OCI-LY1 (cell line): ENCODE data around the gene BRD8.

ENCODE experiments used
- H2AFZ ChIP-seq: fragments of 200-600 bp; sonication (generic), shearing (Covaris generic); 2 replicates; pipeline ENCODE4 v1.6.0; 2014; ENCODE audit warnings: antibody characterized with exemption, mild to moderate bottlenecking, low read length
- H3F3A ChIP-seq: fragments of 200-600 bp; sonication (generic), shearing (Covaris generic); 2 replicates; pipeline ENCODE4 v1.6.0; 2014; ENCODE audit warnings: mild to moderate bottlenecking, antibody characterized with exemption, low read length, moderate library complexity; ENCODE audit not compliant: insufficient read depth
- H3K27ac ChIP-seq: fragments of 200-600 bp; sonication (generic); 2 replicates; pipeline ENCODE4 v1.5.1; 2014; ENCODE audit warnings: low read length, mixed run types, mild to moderate bottlenecking, low read depth; ENCODE audit not compliant: poor library complexity, severe bottlenecking
- H3K27me3 ChIP-seq: fragments of 200-600 bp; sonication (generic); 2 replicates; pipeline ENCODE4 v1.6.0; 2014; ENCODE audit warnings: antibody characterized with exemption, mild to moderate bottlenecking, low read length, moderate library complexity; ENCODE audit not compliant: insufficient read depth
- H3K36me3 ChIP-seq: fragments of 200-600 bp; sonication (generic); 2 replicates; pipeline ENCODE4 v1.6.1; 2014; ENCODE audit warnings: mild to moderate bottlenecking, antibody characterized with exemption, low read length, moderate library complexity, mixed read lengths; ENCODE audit not compliant: insufficient read depth
- H3K4me1 ChIP-seq: fragments of 200-600 bp; sonication (generic); 2 replicates; pipeline ENCODE4 v1.5.1; 2014; ENCODE audit warnings: mild to moderate bottlenecking, low read length, moderate library complexity; ENCODE audit not compliant: insufficient read depth, severe bottlenecking
- H3K4me2 ChIP-seq: fragments of 200-600 bp; sonication (generic), shearing (Covaris generic); 2 replicates; pipeline ENCODE4 v1.6.1; 2014; ENCODE audit warnings: low read length
- H3K4me3 ChIP-seq: fragments of 200-600 bp; sonication (generic); 2 replicates; pipeline ENCODE4 v1.5.1; 2014; ENCODE audit warnings: low read length, low read depth, mild to moderate bottlenecking, mixed read lengths; ENCODE audit not compliant: poor library complexity, severe bottlenecking
- H3K79me2 ChIP-seq: fragments of 200-600 bp; shearing (Covaris generic); 2 replicates; pipeline ENCODE4 v1.6.1; 2016; ENCODE audit warnings: mixed run types, low read length, mixed read lengths; ENCODE audit not compliant: insufficient read depth
- H3K9ac ChIP-seq: fragments of 200-600 bp; sonication (generic), shearing (Covaris generic); 2 replicates; pipeline ENCODE4 v1.6.1; 2014; ENCODE audit warnings: mild to moderate bottlenecking, low read length, mixed read lengths
- H3K9me2 ChIP-seq: fragments of 200-600 bp; sonication (generic), shearing (Covaris generic); 2 replicates; pipeline ENCODE4 v1.6.1; 2014; ENCODE audit warnings: low read depth, mild to moderate bottlenecking, low read length, mixed read lengths
- H3K9me3 ChIP-seq: fragments of 200-600 bp; shearing (Covaris generic); 2 replicates; pipeline ENCODE4 v1.6.1; 2014; ENCODE audit warnings: low read length, mixed read lengths
- H4K20me1 ChIP-seq: fragments of 200-600 bp; sonication (generic), shearing (Covaris generic); 2 replicates; pipeline ENCODE4 v1.6.0; 2016; ENCODE audit warnings: mild to moderate bottlenecking, low read length; ENCODE audit not compliant: insufficient read depth
- EZH2 ChIP-seq: fragments of 200-600 bp; sonication (generic), shearing (Covaris generic); IDR thresholded peaks from 2 replicates; pipeline ENCODE4 v1.8.0; 2017; ENCODE audit warnings: borderline replicate concordance, mixed run types, mild to moderate bottlenecking, antibody characterized with exemption, low read length, moderate library complexity, mixed read lengths
- TF ChIP-seq, protein P1 (sequence below): fragments of 200-600 bp; sonication (generic), shearing (Covaris generic); IDR thresholded peaks from 2 replicates; pipeline ENCODE4 v1.5.1; 2017; ENCODE audit warnings: mild to moderate bottlenecking, antibody characterized with exemption, low read length, moderate library complexity, mixed read lengths

The BRD8 gene

GRCh38 chr5:138128334-138128733, 50.1 kb downstream of the BRD8 start:
- H3K4me3 ChIP-seq: no peak overlapping the region
- no peak overlapping the region for H3K27ac ChIP-seq
- no peaks in the 10 kb centered on the region for H3K9me2 ChIP-seq
- H3F3A ChIP-seq: no peaks in the 10 kb centered on the region
- H3K9me3 ChIP-seq: no peaks in the 10 kb centered on the region
- no peak overlapping the region for H2AFZ ChIP-seq
- no peak overlapping the region for H3K9ac ChIP-seq
- peaks cover 9% of the 10 kb centered on the region for H3K4me1 ChIP-seq
- H3K36me3 ChIP-seq: no peaks in the 10 kb centered on the region
- TF ChIP-seq, protein P1, sequence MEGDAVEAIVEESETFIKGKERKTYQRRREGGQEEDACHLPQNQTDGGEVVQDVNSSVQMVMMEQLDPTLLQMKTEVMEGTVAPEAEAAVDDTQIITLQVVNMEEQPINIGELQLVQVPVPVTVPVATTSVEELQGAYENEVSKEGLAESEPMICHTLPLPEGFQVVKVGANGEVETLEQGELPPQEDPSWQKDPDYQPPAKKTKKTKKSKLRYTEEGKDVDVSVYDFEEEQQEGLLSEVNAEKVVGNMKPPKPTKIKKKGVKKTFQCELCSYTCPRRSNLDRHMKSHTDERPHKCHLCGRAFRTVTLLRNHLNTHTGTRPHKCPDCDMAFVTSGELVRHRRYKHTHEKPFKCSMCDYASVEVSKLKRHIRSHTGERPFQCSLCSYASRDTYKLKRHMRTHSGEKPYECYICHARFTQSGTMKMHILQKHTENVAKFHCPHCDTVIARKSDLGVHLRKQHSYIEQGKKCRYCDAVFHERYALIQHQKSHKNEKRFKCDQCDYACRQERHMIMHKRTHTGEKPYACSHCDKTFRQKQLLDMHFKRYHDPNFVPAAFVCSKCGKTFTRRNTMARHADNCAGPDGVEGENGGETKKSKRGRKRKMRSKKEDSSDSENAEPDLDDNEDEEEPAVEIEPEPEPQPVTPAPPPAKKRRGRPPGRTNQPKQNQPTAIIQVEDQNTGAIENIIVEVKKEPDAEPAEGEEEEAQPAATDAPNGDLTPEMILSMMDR: no peak
- TF ChIP-seq EZH2: no peak
- H3K27me3 ChIP-seq: no peaks in the 10 kb centered on the region
- no peaks in the 10 kb centered on the region for H4K20me1 ChIP-seq
- no peaks in the 10 kb centered on the region for H3K79me2 ChIP-seq
- H3K4me2 ChIP-seq: no peak overlapping the region

GRCh38 chr5:138115254-138115653, 63.2 kb downstream of the BRD8 start:
- no peaks in the 10 kb centered on the region for H4K20me1 ChIP-seq
- H3K9ac ChIP-seq: no peak overlapping the region
- H2AFZ ChIP-seq: no peak overlapping the region
- H3K27ac ChIP-seq: no peak overlapping the region
- no peak overlapping the region for H3K4me3 ChIP-seq
- no peaks in the 10 kb centered on the region for H3K79me2 ChIP-seq
- TF ChIP-seq EZH2: no peak
- TF ChIP-seq, protein P1: no peak
- no peak overlapping the region for H3K4me2 ChIP-seq
- no peaks in the 10 kb centered on the region for H3K36me3 ChIP-seq
- H3K4me1 ChIP-seq: no peaks in the 10 kb centered on the region
- H3K9me2 ChIP-seq: no peaks in the 10 kb centered on the region
- H3K9me3 ChIP-seq: no peaks in the 10 kb centered on the region
- H3K27me3 ChIP-seq: no peaks in the 10 kb centered on the region; the same call in 1 of the 2 replicates
- no peaks in the 10 kb centered on the region for H3F3A ChIP-seq

DNA sequence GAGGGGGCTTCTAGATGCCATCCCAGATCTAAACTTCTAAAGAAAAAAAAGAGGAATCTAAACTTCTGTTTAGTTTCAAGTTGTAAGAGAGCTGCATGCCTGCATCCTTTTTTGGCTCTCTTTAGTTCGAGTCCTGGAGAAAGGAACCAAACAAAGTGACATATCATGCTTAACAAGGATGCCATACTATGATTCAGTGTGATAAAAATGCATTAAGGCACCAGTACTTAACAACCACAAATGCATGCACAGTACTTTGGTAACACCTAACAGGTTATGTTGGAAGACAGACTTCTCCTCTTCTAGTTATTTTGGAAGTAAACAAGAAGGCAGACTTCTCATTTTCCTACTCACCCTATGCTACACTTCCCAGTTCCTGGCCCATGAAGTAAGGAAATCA, 66.5 kb downstream of the BRD8 start:
- Histone ChIP-seq H3K4me3 (no peak overlapping the region), H3K9me3 (no peaks in the 10 kb centered on the region), H3K27me3 (no peaks in the 10 kb centered on the region; the same call in 1 of the 2 replicates), H3K27ac (no peak overlapping the region), H3K4me1 (no peaks in the 10 kb centered on the region), H4K20me1 (no peaks in the 10 kb centered on the region), H3F3A (no peaks in the 10 kb centered on the region), H3K4me2 (no peak overlapping the region), H3K36me3 (no peaks in the 10 kb centered on the region), H3K9me2 (no peaks in the 10 kb centered on the region), H3K9ac (no peak overlapping the region), H3K79me2 (no peaks in the 10 kb centered on the region), H2AFZ (no peak overlapping the region)
- no peak for TF ChIP-seq EZH2
- TF ChIP-seq, protein P1: no peak
